ENCODE data around the gene TM7SF3. TPM values are rescaled to one million over a fixed set of nuclear protein-coding genes. Genes with fewer than 3 reads are reported as not detected.

TM7SF3 gene
- total RNA-seq, 1 experiment from 2014 or later: 57.0 TPM

- peaks cover 93% of the 10 kb centered on the region for H3K79me2 ChIP-seq (ENCODE audit: low read depth)
- no peak for TF ChIP-seq EZH2 (IDR thresholded peaks at IDR 0.05; ENCODE audit: low read depth)
- H3K9me2 ChIP-seq (ENCODE audit: insufficient read depth): no peaks in the 10 kb centered on the region
- intact Hi-C loops (cut with micrococcal nuclease; ENCODE audit: unreplicated experiment): loop anchor here (1.0 to 10.0 kb wide), 3 partner anchors 76 to 447 kb away; partner anchors contain the start of gene TM7SF3
- CTCF ChIA-PET: no interaction called here
- H2AFZ ChIP-seq: peak within 1 kb of the TSS; percentile 93
- peak within 1 kb of the TSS; percentile 92 for H3K27ac ChIP-seq
- POLR2A ChIA-PET (ENCODE audit: unreplicated experiment): interaction anchor here (0.7 kb wide), 1 partner anchor 368 kb away, joined by 7 read pairs; no protein-coding TSS in a partner anchor
- no peaks in the 10 kb centered on the region for H3K9me3 ChIP-seq (ENCODE audit: insufficient read depth, low read depth)
- peaks cover 6% of the 10 kb centered on the region; the same call in 1 of the 2 replicates for H4K20me1 ChIP-seq (ENCODE audit: insufficient read depth)
- DNase-seq: peak; percentile 94 to 100
- H3K4me2 ChIP-seq: peak within 1 kb of the TSS; percentile 87
- peaks cover 17% of the 10 kb centered on the region for H3K36me3 ChIP-seq (ENCODE audit: low read depth)
- H3K27me3 ChIP-seq (ENCODE audit: insufficient read depth, low read depth): no peaks in the 10 kb centered on the region
- peaks cover 19% of the 10 kb centered on the region for H3F3A ChIP-seq (ENCODE audit: insufficient read depth, low read depth)
- peak within 1 kb of the TSS; percentile 90 for H3K4me3 ChIP-seq
- no TSS peak for BruUV-seq (replicated peaks)
- peaks cover 40% of the 10 kb centered on the region for H3K4me1 ChIP-seq (replicated peaks; ENCODE audit: insufficient read depth)
Measured at GRCh38 chr12:26937863-26938700, 76.1 kb downstream of the TM7SF3 start, which contains the start of the genes FGFR1OP2 and INTS13. FGFR1OP2 (plus strand) TSS chr12:26938470; CDS start chr12:26954159, 15,689 bp downstream. INTS13 (minus strand) TSS chr12:26937981; CDS start chr12:26936803, 1,178 bp downstream.

- no peaks in the 10 kb centered on the region for H3K9me3 ChIP-seq (ENCODE audit: insufficient read depth, low read depth)
- TF ChIP-seq CTCF (conservative IDR thresholded peaks at IDR 0.05) (no peak), EZH2 (IDR thresholded peaks at IDR 0.05; ENCODE audit: low read depth) (no peak)
- POLR2A ChIA-PET (ENCODE audit: unreplicated experiment): no interaction called here
- CTCF ChIA-PET: no interaction called here
- peaks cover 34% of the 10 kb centered on the region for H3K4me1 ChIP-seq (replicated peaks; ENCODE audit: insufficient read depth)
- H3K4me3 ChIP-seq: peak overlapping the region; percentile 90
- DNase-seq: no peak
- H3K9me2 ChIP-seq (ENCODE audit: insufficient read depth): no peaks in the 10 kb centered on the region
- H3K79me2 ChIP-seq (ENCODE audit: low read depth): peaks cover 90% of the 10 kb centered on the region
- BruUV-seq (replicated peaks): TSS peak; percentile 78
- intact Hi-C loops (cut with micrococcal nuclease; ENCODE audit: unreplicated experiment): loop anchor here (10.0 kb wide), 2 partner anchors 367 to 447 kb away; no protein-coding TSS in a partner anchor
- H3K4me2 ChIP-seq: peak overlapping the region; percentile 87
- H3F3A ChIP-seq (ENCODE audit: insufficient read depth, low read depth): peaks cover 15% of the 10 kb centered on the region
- no peaks in the 10 kb centered on the region for H3K27me3 ChIP-seq (ENCODE audit: insufficient read depth, low read depth)
- peaks cover 5% of the 10 kb centered on the region; the same call in 1 of the 2 replicates for H4K20me1 ChIP-seq (ENCODE audit: insufficient read depth)
- peaks cover 23% of the 10 kb centered on the region for H3K36me3 ChIP-seq (ENCODE audit: low read depth)
- H2AFZ ChIP-seq: peak overlapping the region; percentile 93
- H3K27ac ChIP-seq: peak overlapping the region; percentile 92
Measured at GRCh38 chr12:26937443-26937862, 76.7 kb downstream of the TM7SF3 start.

DNA sequence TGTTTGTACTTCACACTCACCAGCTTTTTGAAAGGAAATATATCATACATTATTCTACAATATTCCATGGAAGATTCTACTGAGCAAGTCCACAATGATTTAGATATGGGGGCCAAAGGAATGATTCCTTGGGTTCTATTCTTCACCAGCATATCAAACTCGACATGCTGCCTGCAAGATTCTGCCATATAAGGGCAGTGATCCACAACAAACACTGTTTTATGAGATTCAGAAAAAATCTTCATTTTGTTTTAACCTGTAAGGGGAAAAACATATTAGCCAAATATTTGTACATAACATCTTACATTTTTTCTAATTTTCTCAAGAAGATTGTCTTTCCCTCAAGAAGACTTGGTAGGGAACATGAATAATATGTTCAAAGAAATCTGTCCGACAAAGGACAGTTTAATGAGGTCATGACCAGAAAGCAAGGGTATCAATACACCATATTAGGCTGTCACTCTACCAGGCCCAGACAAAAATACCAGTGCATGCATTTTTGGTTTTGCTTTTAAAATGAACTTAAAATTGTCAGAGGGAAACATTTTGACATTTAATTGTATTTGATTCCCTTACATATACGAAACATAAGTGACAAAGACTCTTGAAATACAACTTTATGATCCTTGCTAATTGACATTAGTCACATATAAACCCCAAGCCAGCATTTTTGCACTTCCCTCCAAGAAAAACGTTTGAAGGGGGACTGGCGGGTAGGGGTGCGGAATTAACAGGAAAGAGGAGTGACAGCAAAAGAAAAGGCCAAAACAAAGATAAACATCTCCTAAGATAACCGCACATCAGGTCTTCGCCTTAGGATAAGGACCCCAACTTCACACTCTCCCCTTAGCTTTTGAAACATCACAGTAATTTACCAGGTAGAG lies 77.4 kb downstream of the TM7SF3 start:
- ChIA-PET POLR2A (ENCODE audit: unreplicated experiment) (no interaction called here), CTCF (no interaction called here)
- DNase-seq: no peak
- H4K20me1 ChIP-seq (ENCODE audit: insufficient read depth): peaks cover 2% of the 10 kb centered on the region; the same call in 1 of the 2 replicates
- H3K9me3 ChIP-seq (ENCODE audit: insufficient read depth, low read depth): no peaks in the 10 kb centered on the region
- no peaks in the 10 kb centered on the region for H3K27me3 ChIP-seq (ENCODE audit: insufficient read depth, low read depth)
- peak overlapping the region; percentile 90 for H3K4me3 ChIP-seq
- TF ChIP-seq CTCF (conservative IDR thresholded peaks at IDR 0.05) (no peak), EZH2 (IDR thresholded peaks at IDR 0.05; ENCODE audit: low read depth) (no peak)
- peaks cover 31% of the 10 kb centered on the region for H3K4me1 ChIP-seq (replicated peaks; ENCODE audit: insufficient read depth)
- H2AFZ ChIP-seq: peak overlapping the region; percentile 93
- intact Hi-C loops (cut with micrococcal nuclease; ENCODE audit: unreplicated experiment): loop anchor here (10.0 kb wide), 2 partner anchors 368 to 448 kb away; no protein-coding TSS in a partner anchor
- H3K27ac ChIP-seq: peak overlapping the region; percentile 92
- peaks cover 14% of the 10 kb centered on the region for H3F3A ChIP-seq (ENCODE audit: insufficient read depth, low read depth)
- H3K79me2 ChIP-seq (ENCODE audit: low read depth): peaks cover 84% of the 10 kb centered on the region
- no TSS peak for BruUV-seq (replicated peaks)
- peak overlapping the region; percentile 87 for H3K4me2 ChIP-seq
- H3K36me3 ChIP-seq (ENCODE audit: low read depth): peaks cover 27% of the 10 kb centered on the region
- H3K9me2 ChIP-seq (ENCODE audit: insufficient read depth): no peaks in the 10 kb centered on the region
